SK-N-MC (cell line): ENCODE measurements around the gene SERTAD2.
A peak's percentile ranks its signal among the peaks of the same experiment; 100 is the strongest.

Experiments used
- DNase-seq: peaks from one replicate; pipeline ENCODE4 v3.0.0-alpha.2; 2011; ENCODE audit warnings: low read depth, low spot score
- H3K27ac ChIP-seq: fragments of 200-600 bp; sonication (generic); 2 replicates; pipeline ENCODE4 v1.5.1; 2016; ENCODE audit warnings: mixed run types
- H3K36me3 ChIP-seq: fragments of 200-600 bp; sonication (generic); 2 replicates; pipeline ENCODE4 v1.6.1; 2017; ENCODE audit warnings: antibody characterized with exemption, low read length, mixed read lengths; ENCODE audit not compliant: insufficient read depth
- H3K4me3 ChIP-seq: fragments of 200-600 bp; sonication (generic); 2 replicates; pipeline ENCODE4 v1.5.1; 2016
- H3K9ac ChIP-seq: fragments of 200-600 bp; sonication (generic); 2 replicates; pipeline ENCODE4 v1.8.0; 2017; ENCODE audit warnings: mixed run types, mixed read lengths; ENCODE audit not compliant: insufficient read length
- H3K9me3 ChIP-seq: fragments of 200-600 bp; sonication (generic); 2 replicates; pipeline ENCODE4 v1.6.1; 2017; ENCODE audit warnings: low read depth, mild to moderate bottlenecking, antibody characterized with exemption, low read length, moderate library complexity, mixed read lengths
- EZH2 ChIP-seq: fragments of 200-600 bp; sonication (generic); IDR thresholded peaks from one replicate; pipeline ENCODE4 v1.6.1; 2017; ENCODE audit warnings: antibody characterized with exemption
- FOXP2 ChIP-seq: optimal IDR thresholded peaks from 2 replicates; pipeline ENCODE3; 2011; ENCODE audit warnings: mild to moderate bottlenecking, moderate library complexity; ENCODE audit not compliant: insufficient read depth; ENCODE audit errors: extremely low read length, control extremely low read depth
- POLR2AphosphoS5 ChIP-seq: IDR thresholded peaks from 2 replicates; pipeline ENCODE4 v1.6.1; 2012; ENCODE audit warnings: mild to moderate bottlenecking, low read depth, low read length, borderline replicate concordance

Gene SERTAD2

GRCh38 chr2:64646007-64646880, 7.5 kb downstream of the SERTAD2 start:
- TF ChIP-seq EZH2 (no peak), POLR2AphosphoS5 (no peak), FOXP2 (no peak)
- Histone ChIP-seq H3K27ac (peak overlapping the region; percentile 97), H3K36me3 (no peaks in the 10 kb centered on the region), H3K9ac (peak overlapping the region; percentile 80), H3K9me3 (no peaks in the 10 kb centered on the region), H3K4me3 (peak overlapping the region; percentile 78)
- peak; percentile 80 for DNase-seq

DNA sequence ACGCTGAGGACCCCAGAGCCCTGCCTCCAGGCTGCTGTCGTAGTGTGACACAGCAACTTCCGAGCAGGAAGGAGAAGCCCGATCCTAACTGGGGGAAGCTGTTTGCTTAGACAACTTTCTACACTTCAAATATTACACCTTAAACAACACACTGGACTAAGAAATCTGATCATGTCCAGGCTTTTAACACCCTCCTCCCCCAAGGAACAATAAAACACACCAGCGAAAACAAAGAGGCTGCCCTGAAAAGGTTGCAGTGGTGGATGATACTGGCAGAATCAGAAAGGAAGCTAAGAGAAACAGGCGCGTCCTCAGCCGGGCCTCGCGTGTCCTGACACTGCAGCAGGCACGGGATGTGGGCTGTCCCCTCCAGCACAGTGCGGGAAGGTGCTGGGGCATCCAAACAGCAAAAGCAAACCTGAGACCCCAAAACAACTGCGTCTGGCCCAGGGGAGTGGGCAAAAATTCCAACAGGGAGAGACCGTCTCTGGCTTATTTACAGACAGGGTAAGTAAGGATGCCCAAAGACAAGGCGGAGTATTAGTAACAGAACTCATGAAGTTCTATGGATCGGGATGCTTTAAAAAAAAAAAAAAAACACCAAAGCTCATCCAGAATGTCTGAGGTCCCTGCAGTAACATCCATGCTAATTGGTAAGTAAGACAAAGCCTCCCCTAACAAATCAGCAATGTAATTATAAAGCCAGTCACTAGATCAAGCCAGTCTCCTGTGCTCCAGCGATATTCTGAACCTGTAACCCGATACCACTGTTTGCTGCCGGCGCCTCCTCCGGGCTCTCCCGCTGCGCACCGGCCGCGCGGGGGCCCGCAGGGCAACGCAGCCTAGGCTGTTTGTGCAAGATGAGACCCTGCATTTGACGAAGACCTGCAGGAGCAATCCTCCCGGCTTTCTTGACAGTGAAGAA, 9.0 kb downstream of the SERTAD2 start:
- no peaks in the 10 kb centered on the region for H3K36me3 ChIP-seq
- H3K4me3 ChIP-seq, result peak overlapping the region; percentile 78
- DNase-seq, result peak; percentile 72
- TF ChIP-seq FOXP2 (peak; percentile 69), EZH2 (no peak), POLR2AphosphoS5 (peak; percentile 78)
- no peaks in the 10 kb centered on the region for H3K9me3 ChIP-seq
- peak overlapping the region; percentile 97 for H3K27ac ChIP-seq
- peak overlapping the region; percentile 80 for H3K9ac ChIP-seq

GRCh38 chr2:64643838-64644457, 9.8 kb downstream of the SERTAD2 start:
- Histone ChIP-seq H3K4me3 (peak overlapping the region; percentile 78), H3K36me3 (no peaks in the 10 kb centered on the region), H3K9me3 (no peaks in the 10 kb centered on the region), H3K9ac (peak overlapping the region; percentile 80), H3K27ac (peak overlapping the region; percentile 97)
- no peak for TF ChIP-seq POLR2AphosphoS5
- TF ChIP-seq EZH2, result no peak
- no peak for TF ChIP-seq FOXP2
- DNase-seq, result no peak

DNA sequence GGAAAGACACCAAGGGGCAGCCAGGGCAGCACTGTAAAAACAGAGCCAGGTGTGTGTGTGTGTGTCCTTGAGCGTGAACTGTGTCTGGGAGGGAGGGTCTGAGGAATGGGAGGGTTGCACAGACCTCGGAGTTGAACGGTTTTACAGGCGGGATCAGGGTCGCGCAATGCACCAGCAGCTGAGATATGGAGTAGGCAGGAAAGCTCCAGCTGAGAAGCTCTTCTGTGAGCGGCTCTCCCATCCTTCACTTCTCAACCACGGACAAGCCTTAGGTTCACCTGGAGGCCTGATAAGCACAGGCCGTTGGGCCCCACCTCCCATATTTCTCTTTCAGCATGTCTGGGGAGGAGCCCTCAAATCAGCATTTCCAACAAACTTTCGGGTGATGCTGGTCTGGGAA, 12.1 kb downstream of the SERTAD2 start:
- H3K27ac ChIP-seq, result no peak overlapping the region
- H3K4me3 ChIP-seq, result no peak overlapping the region
- H3K9ac ChIP-seq, result no peak overlapping the region
- no peaks in the 10 kb centered on the region for H3K36me3 ChIP-seq
- no peak for TF ChIP-seq FOXP2
- TF ChIP-seq POLR2AphosphoS5, result no peak
- TF ChIP-seq EZH2, result no peak
- H3K9me3 ChIP-seq, result no peaks in the 10 kb centered on the region
- no peak for DNase-seq

DNA sequence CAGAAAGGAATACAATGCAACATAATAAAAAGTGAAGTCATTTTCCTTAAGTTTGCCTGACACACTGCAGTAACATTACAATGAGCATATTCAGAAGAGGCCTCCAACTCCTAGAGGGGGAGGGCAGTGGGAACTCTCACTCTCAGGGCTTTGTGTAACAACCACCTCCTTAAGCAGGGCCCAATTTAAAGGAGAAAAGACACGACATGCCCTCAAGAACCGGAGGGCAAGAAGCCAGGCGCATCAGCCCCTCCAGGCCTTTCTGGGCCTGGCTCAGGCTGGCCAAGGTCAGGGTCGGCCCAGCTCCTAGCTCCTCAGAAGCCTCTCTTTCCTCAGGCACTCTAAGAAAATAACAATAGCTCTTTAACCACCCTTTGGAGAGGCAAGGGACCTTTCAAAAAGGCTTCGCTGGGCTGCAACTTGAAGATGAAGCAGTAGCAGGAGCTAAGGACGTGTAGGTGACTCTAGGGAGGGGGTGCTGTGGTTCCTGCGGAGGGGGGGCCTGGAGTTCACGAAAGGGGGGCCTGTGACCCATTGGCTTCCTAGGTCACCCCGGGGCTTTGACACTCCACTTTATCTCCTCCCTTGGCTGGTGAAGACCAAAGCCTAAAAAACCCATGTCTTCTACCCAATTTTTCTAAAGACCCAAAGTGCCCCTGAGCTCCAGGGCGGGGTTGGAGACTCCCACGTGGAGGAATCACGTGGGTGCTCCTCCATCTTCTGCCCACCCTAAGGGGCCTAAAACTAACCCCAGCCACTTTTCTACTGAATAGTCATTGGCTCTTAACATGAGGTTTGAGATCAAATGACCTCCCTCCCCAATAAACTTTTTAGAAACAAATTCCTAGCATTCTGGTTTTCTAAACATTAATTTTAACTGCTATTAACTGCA, 13.3 kb downstream of the SERTAD2 start:
- H3K9me3 ChIP-seq, result no peaks in the 10 kb centered on the region
- TF ChIP-seq EZH2, result no peak
- no peak for TF ChIP-seq FOXP2
- TF ChIP-seq POLR2AphosphoS5, result no peak
- H3K27ac ChIP-seq, result peak overlapping the region; percentile 71
- H3K4me3 ChIP-seq, result peak overlapping the region; percentile 13; the same call in 1 of the 2 replicates
- DNase-seq, result no peak
- H3K9ac ChIP-seq, result peak overlapping the region; percentile 47
- H3K36me3 ChIP-seq, result peaks cover 10% of the 10 kb centered on the region; the same call in 1 of the 2 replicates

GRCh38 chr2:64639691-64640090, 14.0 kb downstream of the SERTAD2 start:
- Histone ChIP-seq H3K9me3 (no peaks in the 10 kb centered on the region), H3K9ac (peak overlapping the region; percentile 47), H3K36me3 (peaks cover 10% of the 10 kb centered on the region), H3K27ac (peak overlapping the region; percentile 54), H3K4me3 (0 out of 2 replicates have a peak overlapping the region, but pooled peaks have one; percentile 13)
- TF ChIP-seq FOXP2 (no peak), EZH2 (no peak), POLR2AphosphoS5 (no peak)
- DNase-seq, result no peak

GRCh38 chr2:64638502-64639120, 15.1 kb downstream of the SERTAD2 start:
- peak overlapping the region; percentile 16 for H3K9ac ChIP-seq
- no peaks in the 10 kb centered on the region for H3K9me3 ChIP-seq
- no peak for TF ChIP-seq EZH2
- no peak for TF ChIP-seq POLR2AphosphoS5
- no peak for TF ChIP-seq FOXP2
- peaks cover 13% of the 10 kb centered on the region for H3K36me3 ChIP-seq
- DNase-seq, result no peak
- peak overlapping the region; percentile 54; the same call in 1 of the 2 replicates for H3K27ac ChIP-seq
- no peak overlapping the region for H3K4me3 ChIP-seq
